ENCODE measurements around the gene PTGFRN.

The PTGFRN gene

GRCh38 chr1:117038236-117038635 lies 128.5 kb downstream of the PTGFRN start:
- no peak for DNase-seq

All from SHP77 treated with DMSO at 0.1 percent for 48 hours (cell line).